ENCODE results near the gene SPATS2L.

Gene SPATS2L

GRCh38 chr2:200492656-200493055 lies 186.2 kb downstream of the SPATS2L start:
- no peak for DNase-seq (ENCODE audit: low read depth, low spot score)
- no peak overlapping the region for H3K9ac ChIP-seq (ENCODE audit: insufficient read length, low read depth)
- peaks cover 20% of the 10 kb centered on the region for H3K36me3 ChIP-seq (ENCODE audit: insufficient read depth, insufficient read length, low read length)
- no peak for TF ChIP-seq SUZ12 (IDR thresholded peaks at IDR 0.05; ENCODE audit: extremely low read depth, insufficient read depth, insufficient read length)
- TF ChIP-seq YY1 (IDR thresholded peaks at IDR 0.05; ENCODE audit: insufficient read depth, insufficient read length), result no peak
- TF ChIP-seq ZNF274 (IDR thresholded peaks at IDR 0.05; ENCODE audit: low read depth, low read length), result no peak
- no peak overlapping the region for H3K4me3 ChIP-seq (ENCODE audit: insufficient read length, low read depth)
- peaks cover 12% of the 10 kb centered on the region; the same call in 1 of the 2 replicates for H3K9me3 ChIP-seq (ENCODE audit: insufficient read depth, low read length)
- no peaks in the 10 kb centered on the region for H3K4me1 ChIP-seq (ENCODE audit: insufficient read depth, insufficient read length)
- H3K27me3 ChIP-seq (ENCODE audit: insufficient read depth, insufficient read length), result no peaks in the 10 kb centered on the region

- H3K9me3 ChIP-seq (ENCODE audit: insufficient read depth, low read length), result peaks cover 12% of the 10 kb centered on the region; the same call in 1 of the 2 replicates
- H3K4me1 ChIP-seq (ENCODE audit: insufficient read depth, insufficient read length), result no peaks in the 10 kb centered on the region
- peaks cover 20% of the 10 kb centered on the region for H3K36me3 ChIP-seq (ENCODE audit: insufficient read depth, insufficient read length, low read length)
- no peak overlapping the region for H3K9ac ChIP-seq (ENCODE audit: insufficient read length, low read depth)
- no peak overlapping the region for H3K4me3 ChIP-seq (ENCODE audit: insufficient read length, low read depth)
- H3K27me3 ChIP-seq (ENCODE audit: insufficient read depth, insufficient read length), result no peaks in the 10 kb centered on the region
- no peak for TF ChIP-seq ZNF274 (IDR thresholded peaks at IDR 0.05; ENCODE audit: low read depth, low read length)
- no peak for TF ChIP-seq YY1 (IDR thresholded peaks at IDR 0.05; ENCODE audit: insufficient read depth, insufficient read length)
- TF ChIP-seq SUZ12 (IDR thresholded peaks at IDR 0.05; ENCODE audit: extremely low read depth, insufficient read depth, insufficient read length), result no peak
- no peak for DNase-seq (ENCODE audit: low read depth, low spot score)
Observed at GRCh38 chr2:200494048-200494447, 187.6 kb downstream of the SPATS2L start.

DNA sequence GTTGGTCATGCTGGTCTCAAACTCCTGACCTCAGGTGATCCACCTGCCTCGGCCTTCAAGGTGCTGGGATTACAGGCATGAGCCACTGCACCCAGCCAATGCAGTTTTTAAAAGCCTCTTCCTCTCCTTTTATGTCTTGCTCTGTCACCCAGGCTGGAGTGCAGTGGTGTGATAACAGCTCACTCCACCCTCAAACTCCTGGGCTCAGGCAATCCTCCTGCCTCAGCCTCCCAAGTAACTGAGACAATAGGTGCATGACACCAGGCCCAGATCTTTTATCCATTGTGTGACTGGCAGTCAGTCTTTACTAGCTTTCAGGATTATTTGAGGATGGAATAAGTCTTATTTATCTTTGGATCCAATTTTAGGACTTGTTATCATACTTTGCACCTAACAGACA lies 190.2 kb downstream of the SPATS2L start:
- H3K4me3 ChIP-seq (ENCODE audit: insufficient read length, low read depth), result no peak overlapping the region
- peaks cover 5% of the 10 kb centered on the region; the same call in 1 of the 2 replicates for H3K9me3 ChIP-seq (ENCODE audit: insufficient read depth, low read length)
- no peaks in the 10 kb centered on the region for H3K4me1 ChIP-seq (ENCODE audit: insufficient read depth, insufficient read length)
- H3K9ac ChIP-seq (ENCODE audit: insufficient read length, low read depth), result no peak overlapping the region
- TF ChIP-seq SUZ12 (IDR thresholded peaks at IDR 0.05; ENCODE audit: extremely low read depth, insufficient read depth, insufficient read length) (no peak), ZNF274 (IDR thresholded peaks at IDR 0.05; ENCODE audit: low read depth, low read length) (no peak), YY1 (IDR thresholded peaks at IDR 0.05; ENCODE audit: insufficient read depth, insufficient read length) (no peak)
- peaks cover 6% of the 10 kb centered on the region for H3K36me3 ChIP-seq (ENCODE audit: insufficient read depth, insufficient read length, low read length)
- DNase-seq (ENCODE audit: low read depth, low spot score), result no peak
- no peaks in the 10 kb centered on the region for H3K27me3 ChIP-seq (ENCODE audit: insufficient read depth, insufficient read length)

DNA sequence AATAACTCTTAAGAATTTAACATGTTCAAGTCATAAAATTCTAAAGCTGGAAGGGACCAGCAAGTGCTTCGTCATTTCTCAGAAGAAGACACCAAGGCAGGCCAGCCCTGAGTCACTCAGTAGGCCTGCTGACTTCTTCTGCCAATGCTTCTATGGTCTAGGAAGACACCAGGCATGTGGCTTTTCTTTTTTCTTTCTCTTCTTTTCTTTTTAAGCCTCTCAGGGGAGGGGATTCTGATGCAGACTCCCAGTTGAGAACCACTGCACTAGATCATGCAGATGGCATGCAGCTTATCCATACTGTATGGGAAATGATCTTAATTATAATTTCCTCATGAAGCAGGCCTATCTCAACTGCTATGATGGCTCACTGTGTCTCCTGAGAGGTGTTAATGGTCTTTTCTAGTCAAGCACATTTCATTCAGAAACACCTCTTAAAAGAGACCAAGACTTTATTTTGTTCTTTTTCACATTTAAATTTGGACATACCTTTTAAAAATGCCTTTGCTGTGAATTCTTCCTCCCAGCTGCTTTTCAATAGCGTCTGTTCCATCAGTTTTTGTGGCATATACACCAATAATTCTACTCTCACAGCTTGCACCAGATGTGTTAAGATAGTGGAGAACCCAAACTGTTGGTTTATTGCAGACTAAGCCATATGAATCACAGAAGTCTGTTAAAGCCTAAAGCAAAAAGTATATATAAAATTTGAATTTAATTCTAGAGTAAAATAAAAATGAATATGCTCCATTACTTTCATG lies 192.1 kb downstream of the SPATS2L start:
- no peak overlapping the region for H3K4me3 ChIP-seq (ENCODE audit: insufficient read length, low read depth)
- no peaks in the 10 kb centered on the region for H3K9me3 ChIP-seq (ENCODE audit: insufficient read depth, low read length)
- no peaks in the 10 kb centered on the region for H3K27me3 ChIP-seq (ENCODE audit: insufficient read depth, insufficient read length)
- no peaks in the 10 kb centered on the region for H3K4me1 ChIP-seq (ENCODE audit: insufficient read depth, insufficient read length)
- H3K36me3 ChIP-seq (ENCODE audit: insufficient read depth, insufficient read length, low read length), result peaks cover 6% of the 10 kb centered on the region
- TF ChIP-seq YY1 (IDR thresholded peaks at IDR 0.05; ENCODE audit: insufficient read depth, insufficient read length), result no peak
- no peak overlapping the region for H3K9ac ChIP-seq (ENCODE audit: insufficient read length, low read depth)
- DNase-seq (ENCODE audit: low read depth, low spot score), result no peak

DNA sequence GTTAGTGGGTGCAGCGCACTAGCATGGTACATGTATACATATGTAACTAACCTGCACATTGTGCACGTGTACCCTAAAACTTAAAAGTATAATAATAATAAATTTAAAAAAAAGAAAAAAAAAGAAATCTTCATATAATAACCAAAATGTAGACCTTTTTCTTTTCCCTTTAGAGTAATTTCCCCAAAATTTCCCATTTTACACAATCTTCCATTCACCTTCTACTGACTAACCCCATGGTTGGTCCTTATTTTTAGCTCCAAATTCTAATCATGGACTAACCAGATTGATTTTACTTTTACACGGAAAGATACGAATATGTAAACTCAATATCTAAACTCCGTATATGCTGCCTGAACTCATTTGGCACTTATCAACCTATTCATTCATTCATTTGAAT lies 195.7 kb downstream of the SPATS2L start:
- Histone ChIP-seq H3K36me3 (ENCODE audit: insufficient read depth, insufficient read length, low read length) (peaks cover 14% of the 10 kb centered on the region), H3K4me3 (ENCODE audit: insufficient read length, low read depth) (no peak overlapping the region), H3K9me3 (ENCODE audit: insufficient read depth, low read length) (no peaks in the 10 kb centered on the region), H3K4me1 (ENCODE audit: insufficient read depth, insufficient read length) (no peaks in the 10 kb centered on the region), H3K27me3 (ENCODE audit: insufficient read depth, insufficient read length) (no peaks in the 10 kb centered on the region), H3K9ac (ENCODE audit: insufficient read length, low read depth) (no peak overlapping the region)
- TF ChIP-seq SUZ12 (IDR thresholded peaks at IDR 0.05; ENCODE audit: extremely low read depth, insufficient read depth, insufficient read length) (no peak), YY1 (IDR thresholded peaks at IDR 0.05; ENCODE audit: insufficient read depth, insufficient read length) (no peak), ZNF274 (IDR thresholded peaks at IDR 0.05; ENCODE audit: low read depth, low read length) (no peak)
- no peak for DNase-seq (ENCODE audit: low read depth, low spot score)

- Histone ChIP-seq H3K9ac (ENCODE audit: insufficient read length, low read depth) (no peak overlapping the region), H3K36me3 (ENCODE audit: insufficient read depth, insufficient read length, low read length) (peaks cover 14% of the 10 kb centered on the region), H3K27me3 (ENCODE audit: insufficient read depth, insufficient read length) (no peaks in the 10 kb centered on the region), H3K4me1 (ENCODE audit: insufficient read depth, insufficient read length) (peaks cover 4% of the 10 kb centered on the region), H3K4me3 (ENCODE audit: insufficient read length, low read depth) (no peak overlapping the region), H3K9me3 (ENCODE audit: insufficient read depth, low read length) (no peaks in the 10 kb centered on the region)
- DNase-seq (ENCODE audit: low read depth, low spot score), result no peak
- TF ChIP-seq ZNF274 (IDR thresholded peaks at IDR 0.05; ENCODE audit: low read depth, low read length) (no peak), SUZ12 (IDR thresholded peaks at IDR 0.05; ENCODE audit: extremely low read depth, insufficient read depth, insufficient read length) (no peak), YY1 (IDR thresholded peaks at IDR 0.05; ENCODE audit: insufficient read depth, insufficient read length) (no peak)
Observed at GRCh38 chr2:200506679-200507078, 200.2 kb downstream of the SPATS2L start.

DNA sequence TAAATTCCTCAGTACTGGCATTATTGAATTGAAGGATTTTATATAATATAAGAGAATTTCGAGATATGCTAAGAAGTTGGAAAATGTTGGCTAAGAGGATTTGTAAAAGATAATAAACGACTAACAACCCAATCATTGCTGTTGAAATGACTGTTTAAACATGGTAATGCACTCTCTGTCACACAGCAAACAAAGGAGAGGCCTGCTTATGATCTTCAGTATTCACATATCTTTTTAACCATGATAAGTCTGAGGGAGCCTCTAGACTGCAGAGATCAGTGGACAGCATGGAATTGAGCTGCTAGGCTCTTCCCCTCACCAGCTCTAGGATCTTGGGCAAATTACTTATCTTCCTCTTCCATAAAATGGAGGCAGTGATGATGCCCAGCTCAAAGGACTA lies 200.7 kb downstream of the SPATS2L start:
- Histone ChIP-seq H3K27me3 (ENCODE audit: insufficient read depth, insufficient read length) (no peaks in the 10 kb centered on the region), H3K9ac (ENCODE audit: insufficient read length, low read depth) (no peak overlapping the region), H3K9me3 (ENCODE audit: insufficient read depth, low read length) (no peaks in the 10 kb centered on the region), H3K36me3 (ENCODE audit: insufficient read depth, insufficient read length, low read length) (peaks cover 14% of the 10 kb centered on the region), H3K4me1 (ENCODE audit: insufficient read depth, insufficient read length) (peaks cover 4% of the 10 kb centered on the region), H3K4me3 (ENCODE audit: insufficient read length, low read depth) (no peak overlapping the region)
- no peak for DNase-seq (ENCODE audit: low read depth, low spot score)
- no peak for TF ChIP-seq ZNF274 (IDR thresholded peaks at IDR 0.05; ENCODE audit: low read depth, low read length)
- no peak for TF ChIP-seq YY1 (IDR thresholded peaks at IDR 0.05; ENCODE audit: insufficient read depth, insufficient read length)
- no peak for TF ChIP-seq SUZ12 (IDR thresholded peaks at IDR 0.05; ENCODE audit: extremely low read depth, insufficient read depth, insufficient read length)

All from NT2/D1 (cell line).